GM18909 (cell line): ENCODE data around the gene IKZF2.

Experiments
- ATAC-seq: cut with Tn5 transposase; IDR thresholded peaks from one replicate; pipeline ENCODE4 v1.9.1; 2021; ENCODE audit warnings: mild to moderate bottlenecking; ENCODE audit not compliant: unreplicated experiment, poor library complexity

The IKZF2 gene

DNA sequence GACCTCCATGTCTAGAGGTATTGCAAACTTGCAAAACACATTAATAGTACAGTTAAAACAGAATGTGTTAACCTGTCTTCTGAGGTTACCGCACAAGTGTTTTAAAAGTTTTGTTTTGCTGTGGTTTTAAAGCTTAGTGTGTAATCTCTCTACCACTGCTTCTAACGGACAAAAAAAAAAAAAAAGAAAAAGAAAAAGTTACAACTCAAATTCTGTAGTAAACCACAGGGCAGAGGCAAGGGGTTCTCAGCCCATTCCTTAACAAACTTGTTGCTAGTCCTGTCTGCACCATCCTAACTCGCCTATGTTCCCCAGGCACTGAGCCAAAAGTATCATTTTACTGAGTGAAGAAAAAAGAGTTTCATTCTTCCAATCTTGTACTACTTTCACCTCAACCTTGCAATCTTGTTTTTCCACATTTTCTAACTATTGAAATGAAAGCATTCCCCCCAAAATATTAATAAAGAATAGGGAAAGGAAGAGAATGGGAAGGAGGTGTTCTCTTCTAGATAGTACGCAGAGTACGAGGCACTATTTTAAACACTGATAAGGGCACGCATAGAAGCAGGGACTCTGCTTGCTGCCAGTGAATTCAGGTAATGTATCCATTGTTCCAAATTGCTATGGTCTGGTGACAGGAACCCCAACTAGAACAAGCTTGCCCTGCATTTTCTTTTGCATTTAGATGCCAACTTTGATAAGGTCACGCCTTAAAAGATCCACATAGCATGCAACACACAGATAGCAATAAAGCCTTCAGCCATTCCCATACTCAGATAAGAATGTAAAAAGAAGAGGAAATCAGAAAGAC lies 47.1 kb downstream of the IKZF2 start:
- ATAC-seq = no peak

DNA sequence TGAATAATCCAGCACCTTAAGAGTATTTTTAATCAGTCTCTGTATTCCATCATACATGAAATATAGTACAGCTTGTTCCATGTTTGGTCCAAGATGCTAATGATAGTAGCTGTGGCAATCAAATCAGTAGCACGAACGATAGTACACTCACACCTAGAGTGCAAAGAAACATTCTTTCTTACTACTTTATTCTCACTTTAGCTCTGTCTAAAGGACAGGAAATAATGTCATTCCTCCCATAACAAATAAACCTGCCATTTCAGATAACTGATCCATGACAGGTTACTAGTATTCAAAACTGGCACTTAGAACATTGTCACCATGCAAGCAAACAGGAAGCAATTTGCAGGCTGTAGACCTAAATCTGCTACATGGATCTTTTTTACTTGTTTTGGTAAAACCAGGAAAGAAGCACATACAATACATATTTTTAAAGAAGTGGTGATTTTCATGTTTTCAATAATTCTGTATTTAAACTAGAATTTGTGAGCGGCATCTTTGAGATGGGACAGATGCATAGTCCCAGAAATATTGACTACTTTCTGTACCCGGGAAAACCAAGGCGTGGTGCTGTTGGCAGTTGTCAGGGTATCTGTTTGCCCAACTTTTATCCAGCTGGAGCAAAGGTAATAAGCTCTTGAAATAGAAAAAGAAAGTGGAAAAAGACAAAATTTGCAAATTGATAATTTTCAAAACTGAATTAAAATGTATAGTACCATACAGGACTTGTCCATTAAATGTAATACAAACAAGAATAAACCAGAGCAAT lies 49.5 kb downstream of the IKZF2 start:
- no peak for ATAC-seq

DNA sequence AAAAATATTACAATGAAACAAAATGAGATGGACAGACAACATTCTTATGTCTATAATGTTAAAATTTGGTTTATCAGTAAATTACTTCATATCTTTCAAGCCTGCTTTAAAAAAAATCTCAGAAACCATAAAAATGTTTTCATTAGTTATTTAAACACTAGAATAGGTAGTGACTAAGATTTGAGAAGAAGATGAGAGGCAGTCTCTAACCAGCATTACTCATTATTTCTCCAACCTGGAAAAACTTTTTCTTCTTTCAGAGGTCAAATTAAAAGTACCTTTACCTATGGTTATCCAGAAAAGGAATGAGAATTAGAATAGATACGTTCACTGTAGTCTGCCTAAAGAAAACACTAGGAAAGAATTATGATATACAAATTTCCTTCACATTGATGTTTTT lies 50.3 kb downstream of the IKZF2 start:
- no peak for ATAC-seq

DNA sequence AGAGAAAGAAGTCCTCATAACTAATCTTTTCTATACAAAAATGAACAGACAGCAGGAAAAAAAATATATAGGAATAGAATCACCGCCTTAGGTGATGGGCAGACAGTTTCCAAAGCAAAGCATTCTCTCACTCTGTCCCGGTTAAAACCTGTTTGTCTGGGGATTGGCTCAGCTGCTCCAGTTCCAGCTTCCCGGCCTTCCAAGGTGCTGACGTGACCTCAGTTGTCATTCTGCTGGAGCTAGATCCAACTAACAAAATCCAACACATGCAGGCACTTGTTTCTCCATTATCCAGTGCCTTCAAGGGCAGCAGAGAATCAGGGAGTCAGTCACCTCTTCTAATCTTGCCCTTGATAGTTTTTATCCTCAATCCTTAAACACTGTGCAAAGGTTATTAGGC lies 52.8 kb downstream of the IKZF2 start:
- ATAC-seq = no peak

DNA sequence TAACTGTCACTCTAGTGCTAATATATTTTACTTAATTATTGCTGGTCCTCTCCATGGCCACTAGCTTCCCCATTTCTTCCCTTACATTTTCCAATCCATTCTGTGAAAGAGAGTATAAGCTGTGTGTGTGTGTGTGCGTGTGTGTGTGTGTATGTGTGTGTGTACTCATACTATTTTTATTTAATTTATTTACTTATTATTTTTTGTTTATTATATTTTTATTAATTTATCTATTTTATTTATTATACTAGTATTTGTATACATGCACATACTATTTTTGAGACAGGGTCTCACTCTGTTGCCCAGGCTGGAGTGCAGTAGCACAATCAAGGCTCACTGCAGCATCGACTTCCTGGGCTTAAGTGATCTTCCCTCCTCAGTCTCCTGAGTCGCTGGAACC lies 59.6 kb downstream of the IKZF2 start:
- no peak for ATAC-seq

DNA sequence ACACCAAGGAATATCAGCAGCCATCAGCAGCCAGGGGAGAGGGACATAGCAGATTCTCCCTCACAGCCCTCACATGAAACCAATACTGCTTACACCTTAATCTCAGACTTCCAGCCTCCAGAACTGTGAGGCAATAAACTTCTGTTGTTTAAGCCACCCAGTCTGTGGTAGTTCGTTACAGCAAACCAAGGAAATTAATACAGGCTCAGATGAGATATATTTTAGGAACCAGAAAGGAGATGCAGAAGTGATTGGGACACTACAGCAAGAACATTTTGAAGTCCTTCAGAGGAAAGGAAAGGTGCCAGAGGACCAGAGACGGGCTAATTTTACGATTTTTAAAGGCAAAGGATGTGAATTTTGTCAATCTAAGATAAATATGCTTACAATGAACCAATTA lies 60.6 kb downstream of the IKZF2 start:
- ATAC-seq = no peak

DNA sequence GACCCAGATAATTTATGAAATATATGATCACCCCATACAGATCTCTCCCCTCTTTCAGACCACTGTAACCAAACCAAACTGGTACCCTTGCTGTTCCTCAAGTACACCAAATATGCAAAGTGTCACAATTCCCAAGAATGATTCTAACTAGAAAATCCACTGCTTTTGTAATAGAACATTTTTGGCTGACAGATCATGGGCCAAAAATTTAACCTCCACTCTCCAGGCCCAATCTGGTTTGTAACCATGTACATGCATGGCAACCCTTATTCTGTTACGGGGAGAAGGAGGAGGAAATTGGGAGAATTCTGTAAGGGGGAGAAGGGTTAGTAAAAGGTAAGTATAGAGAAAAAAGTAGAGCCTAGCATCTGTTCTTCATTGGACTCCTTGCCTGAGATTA lies 62.0 kb downstream of the IKZF2 start:
- ATAC-seq = no peak

DNA sequence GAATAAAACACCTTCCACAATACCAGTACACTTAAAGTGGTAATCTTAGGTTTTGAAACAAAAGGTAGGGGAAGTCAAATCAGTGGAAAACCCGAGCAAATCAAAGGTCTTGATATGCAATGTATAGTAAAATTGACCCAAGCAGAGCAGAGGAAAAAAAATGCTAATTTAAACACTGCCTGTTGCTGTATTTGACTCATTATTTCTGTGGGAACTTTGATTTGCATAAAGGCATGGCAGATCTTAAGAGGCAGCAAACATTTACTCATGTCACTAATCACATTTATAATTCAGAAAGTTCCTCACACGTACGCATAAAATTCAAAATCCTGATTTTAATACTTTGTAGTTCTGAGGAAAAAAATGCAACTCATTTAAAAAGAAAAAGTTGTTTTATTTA lies 64.4 kb downstream of the IKZF2 start:
- peak; percentile 76 for ATAC-seq

DNA sequence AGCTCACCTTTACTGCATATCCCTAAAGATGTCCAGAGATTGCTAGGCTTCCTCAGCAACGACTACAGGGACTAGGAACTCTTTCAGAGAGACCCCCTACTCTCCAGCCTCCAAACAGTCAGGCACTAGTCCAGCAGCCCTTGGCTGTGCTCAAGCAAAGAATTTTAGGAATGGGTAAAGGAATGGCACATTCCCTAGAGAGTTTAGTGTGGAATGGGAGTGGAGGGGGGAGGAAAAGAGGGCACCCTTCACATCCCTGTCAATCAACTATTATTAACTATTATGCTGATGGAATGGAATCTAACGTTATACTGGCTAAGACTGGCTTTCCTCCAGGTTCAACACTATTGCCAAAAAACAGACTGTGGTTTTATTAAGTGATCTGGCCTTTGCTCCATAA lies 64.8 kb downstream of the IKZF2 start:
- ATAC-seq = no peak

DNA sequence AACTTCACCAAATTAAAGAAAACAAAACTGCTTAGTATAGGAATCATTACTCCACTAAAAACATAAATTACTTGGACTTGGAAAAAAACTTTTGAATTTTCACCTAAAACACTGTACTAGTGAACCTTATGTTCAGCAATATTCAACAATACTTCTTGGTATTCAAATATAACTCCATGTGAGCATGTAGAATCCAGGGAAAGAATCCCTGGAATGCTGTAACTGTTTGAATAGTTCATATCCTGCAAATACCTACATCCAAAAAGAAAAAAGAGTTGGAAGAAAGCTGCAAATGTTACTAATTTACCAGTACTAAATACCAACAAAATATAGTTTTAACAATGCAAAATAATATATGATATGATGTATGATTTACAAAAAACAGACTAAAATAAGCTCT lies 65.4 kb downstream of the IKZF2 start:
- ATAC-seq = no peak

DNA sequence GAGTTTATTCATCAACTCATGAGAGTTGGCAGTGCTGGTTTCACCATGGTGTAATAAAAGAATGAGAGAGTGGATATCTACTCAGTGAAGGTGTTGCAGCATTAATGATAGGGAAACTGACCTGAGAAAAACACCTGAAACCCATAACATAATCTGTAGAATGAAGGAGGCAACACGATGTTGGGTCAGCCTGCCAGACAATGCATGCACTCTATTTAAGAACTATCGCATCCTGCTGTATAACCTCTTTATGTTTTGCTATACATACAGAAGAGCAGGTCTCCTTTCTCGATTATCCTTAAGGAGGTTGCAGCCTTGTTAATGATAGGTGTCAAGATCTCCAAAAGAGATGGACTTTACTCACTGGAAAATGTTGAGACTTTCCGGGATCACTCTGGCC lies 65.9 kb downstream of the IKZF2 start:
- no peak for ATAC-seq

DNA sequence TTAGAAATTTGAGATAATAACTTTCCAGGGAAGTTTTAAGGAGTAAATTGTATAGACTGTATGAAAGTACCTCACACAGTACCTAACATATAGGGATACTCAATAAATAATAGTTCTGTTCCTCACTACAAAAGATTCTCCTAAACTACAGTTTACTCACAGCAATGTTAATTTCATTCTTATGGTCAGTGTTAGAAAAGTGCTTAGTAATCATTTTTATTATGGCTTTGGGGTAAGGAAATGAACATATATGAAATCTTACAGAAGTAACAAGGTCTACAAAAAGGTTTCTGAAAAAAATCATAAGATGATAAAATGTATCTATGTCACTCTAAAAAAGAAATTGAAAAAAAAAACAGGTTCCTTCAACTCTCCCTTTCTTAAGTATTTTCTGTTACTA lies 67.2 kb downstream of the IKZF2 start:
- ATAC-seq = no peak

DNA sequence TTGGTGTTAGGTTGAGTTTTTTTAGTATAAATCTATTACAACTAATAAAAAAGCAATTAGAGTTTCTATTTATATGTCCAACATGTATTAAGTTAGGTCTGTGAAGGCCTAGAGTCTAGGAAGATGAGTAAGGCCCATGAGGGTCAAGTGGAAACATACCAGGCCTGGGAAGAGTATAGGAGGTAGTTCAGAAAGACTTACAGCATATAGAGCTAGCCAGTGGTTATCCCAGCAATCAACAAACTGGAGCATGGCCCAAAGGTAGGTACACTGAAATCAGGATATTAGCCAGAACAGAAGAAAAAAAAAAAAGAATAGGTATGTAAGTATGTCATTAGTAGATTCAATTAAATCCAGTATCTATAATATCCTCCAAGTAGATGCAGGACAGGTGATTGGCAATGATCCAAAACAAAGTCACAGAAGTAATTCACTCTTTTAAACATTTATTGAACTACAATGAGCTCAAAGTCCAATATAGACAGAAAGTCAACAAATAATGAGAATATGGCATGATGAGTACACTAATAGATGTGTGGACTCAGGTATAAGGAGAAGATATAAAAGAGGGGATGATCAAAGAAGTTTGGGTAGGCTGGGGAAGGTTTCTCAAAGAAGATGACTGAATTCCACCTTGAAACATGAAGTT lies 70.3 kb downstream of the IKZF2 start:
- no peak for ATAC-seq

DNA sequence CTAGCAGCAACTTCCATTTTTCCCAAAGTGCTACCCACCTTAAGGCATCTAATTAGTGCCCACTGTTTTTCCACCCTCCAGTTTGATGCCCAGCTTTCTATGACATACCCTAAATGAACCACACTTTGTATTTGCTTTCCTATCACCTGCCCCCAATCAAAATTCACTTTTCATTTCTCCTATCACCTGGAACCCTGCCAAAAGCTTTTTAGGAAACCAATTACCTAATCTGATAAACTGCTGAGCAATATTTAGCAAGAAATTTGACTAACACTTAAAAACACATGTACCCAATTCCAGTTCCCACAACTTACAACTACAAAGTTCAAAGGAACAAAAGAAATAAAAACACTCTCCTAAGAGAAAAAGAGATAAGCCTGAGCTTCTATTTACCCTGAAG lies 71.7 kb downstream of the IKZF2 start:
- ATAC-seq = no peak

DNA sequence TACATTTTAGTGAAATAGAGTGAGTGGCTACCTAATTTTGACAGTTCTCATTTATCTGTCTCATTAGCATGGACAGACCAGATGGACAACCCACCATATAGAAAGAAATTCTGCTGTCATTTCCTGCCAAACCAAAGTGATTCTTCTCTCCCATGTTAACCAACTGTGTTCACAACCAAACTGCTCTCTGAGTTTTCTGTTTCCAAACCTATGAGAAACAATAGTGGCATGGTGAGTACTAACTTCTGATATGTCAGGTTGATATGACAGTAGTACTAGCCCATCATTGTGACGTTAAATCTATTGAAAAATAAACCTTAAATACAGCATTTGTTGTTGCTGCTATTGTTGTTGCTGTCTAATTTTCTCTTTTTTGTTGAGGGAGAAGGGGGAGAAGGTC lies 72.7 kb downstream of the IKZF2 start:
- no peak for ATAC-seq

DNA sequence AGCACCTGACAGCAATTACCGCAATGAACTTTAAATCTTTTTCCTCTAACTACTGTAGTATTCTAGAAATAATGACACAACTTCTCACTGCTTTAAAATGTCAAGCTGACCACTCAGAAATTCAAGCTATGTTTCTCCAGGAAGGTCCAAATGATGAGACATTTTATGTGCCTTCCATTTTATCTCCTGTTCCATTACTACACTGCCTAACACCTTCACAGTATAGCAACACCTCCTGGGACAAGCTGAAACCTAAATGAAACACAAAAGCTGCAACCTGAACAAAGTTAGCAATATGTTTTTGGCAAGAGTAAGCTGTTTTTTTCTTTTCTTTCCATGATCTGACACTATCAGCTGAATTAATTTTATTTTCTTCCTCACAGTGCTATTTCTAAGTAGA lies 81.9 kb downstream of the IKZF2 start:
- ATAC-seq = no peak

DNA sequence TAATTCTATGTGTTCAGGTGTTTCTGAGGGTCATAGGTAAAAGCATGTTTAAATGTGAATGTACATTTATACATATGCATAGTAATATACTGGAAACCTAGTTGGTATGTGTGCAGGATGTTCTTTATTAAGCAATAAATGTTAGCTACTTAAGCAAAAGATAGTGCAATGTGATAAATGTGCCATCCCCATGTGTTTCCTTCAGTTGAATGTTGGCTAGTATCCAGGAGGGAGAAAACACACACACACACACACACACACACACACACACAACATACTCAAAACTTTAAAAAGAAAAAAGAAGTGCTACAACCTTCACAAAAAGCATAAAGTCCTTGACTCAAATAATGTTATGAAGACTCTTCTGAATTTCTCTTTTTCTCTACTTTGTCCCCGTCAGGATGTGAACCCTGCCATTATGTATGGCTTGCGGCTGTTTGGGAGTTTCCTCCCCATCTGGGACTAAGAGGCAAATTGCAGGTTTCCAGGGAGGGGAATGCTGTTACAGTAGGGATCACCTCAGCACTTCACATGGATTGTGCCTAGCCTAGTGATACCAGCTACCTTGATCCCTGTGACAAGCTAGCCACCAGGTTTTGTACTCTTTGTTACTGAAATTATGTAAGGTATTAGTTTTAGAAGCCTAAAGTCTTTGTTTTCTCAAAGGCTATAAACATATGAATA lies 82.6 kb downstream of the IKZF2 start:
- no peak for ATAC-seq

DNA sequence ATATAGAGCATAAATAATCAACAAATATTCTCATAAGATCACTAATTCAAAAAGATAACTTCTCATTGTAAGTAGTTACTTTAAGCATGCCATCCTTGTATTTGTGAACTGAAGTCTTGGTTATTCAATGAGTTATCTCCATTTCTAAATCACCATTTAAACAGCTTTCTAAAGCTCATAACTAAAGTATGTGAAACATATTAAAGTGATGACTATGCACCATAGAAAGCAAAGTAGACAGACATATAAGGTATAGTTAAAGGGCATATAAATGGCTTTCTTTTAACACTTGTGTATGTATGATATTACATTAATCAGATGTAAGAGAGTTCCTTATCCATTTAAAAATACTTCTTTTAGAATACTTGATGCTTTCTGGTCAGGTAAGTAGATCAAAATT lies 83.5 kb downstream of the IKZF2 start:
- no peak for ATAC-seq

DNA sequence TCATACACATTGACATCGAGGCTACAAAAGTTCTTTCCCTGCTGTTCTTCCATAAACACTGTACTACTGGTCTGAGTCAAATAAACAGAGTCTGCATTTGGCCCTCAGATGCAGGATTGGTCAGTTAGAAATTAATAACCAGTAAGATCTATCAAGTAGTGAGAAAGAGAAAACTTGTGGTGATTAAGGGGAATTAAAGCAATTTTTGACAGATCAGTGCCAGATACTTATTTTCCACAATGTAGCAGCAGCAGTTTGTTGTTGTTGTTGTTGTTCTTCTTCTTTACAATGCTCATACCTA lies 85.0 kb downstream of the IKZF2 start:
- ATAC-seq = peak; percentile 53

DNA sequence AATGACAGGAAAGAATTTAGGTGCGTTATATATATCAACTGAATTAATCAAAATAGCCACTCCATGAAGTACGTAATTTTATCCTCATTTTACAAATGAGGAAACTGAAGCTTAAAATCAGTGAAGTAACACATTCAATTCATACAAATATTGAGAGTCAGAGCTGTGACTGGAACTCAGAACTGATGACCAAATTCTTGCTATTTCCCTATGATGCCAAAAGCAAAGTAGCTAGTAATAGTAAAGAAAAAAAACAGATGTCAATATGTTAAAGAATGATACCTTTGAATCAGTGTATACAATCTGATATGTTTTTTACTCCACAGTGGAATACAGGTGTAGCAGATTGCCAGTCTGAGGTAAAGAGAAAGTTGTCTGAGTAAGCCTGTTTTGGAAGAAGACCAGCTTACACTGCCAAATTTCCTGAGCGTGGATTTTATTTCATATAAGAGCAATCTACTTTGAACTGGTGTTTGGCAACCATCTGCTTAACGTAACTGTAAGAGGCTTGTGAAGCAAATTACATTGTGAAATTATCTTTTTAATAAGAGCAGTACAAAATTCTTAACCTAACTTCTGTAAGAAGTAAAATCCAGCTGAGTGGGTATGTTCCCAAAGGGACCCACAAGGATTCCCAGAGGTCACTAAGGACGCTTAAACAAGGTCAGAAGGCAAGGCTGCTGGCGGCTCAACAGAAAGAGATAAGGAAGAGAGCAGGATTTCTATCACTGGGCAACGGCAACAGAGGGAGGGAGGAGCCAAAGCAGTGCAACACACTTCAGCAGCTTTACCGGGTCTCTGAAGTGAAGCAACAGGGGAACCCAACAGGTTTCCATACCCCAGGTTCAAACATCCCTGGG lies 85.6 kb downstream of the IKZF2 start:
- peak; percentile 50 for ATAC-seq
